Measurements from ENCODE around the gene ZBED2. TPM values are rescaled to one million over a fixed set of nuclear protein-coding genes. Genes with fewer than 3 reads are reported as not detected.
A peak's percentile ranks its signal among the peaks of the same experiment; 100 is the strongest.

Gene ZBED2
- total RNA-seq, 2 donors from 2014 or later: 5.7 to 70.2 TPM

- peaks cover 47% of the 10 kb centered on the region for H3K36me3 Mint-ChIP-seq
- H3K27ac Mint-ChIP-seq: peak overlapping the region; percentile 82 to 88
- H3K4me3 Mint-ChIP-seq: peak overlapping the region; percentile 82
- H3K27me3 Mint-ChIP-seq: no peaks in the 10 kb centered on the region
- H3K9me3 Mint-ChIP-seq: no peaks in the 10 kb centered on the region
- ATAC-seq (peak in 1 of 2 donors; percentile 15), DNase-seq (ENCODE audit: low spot score) (no peak)
- peaks cover 26 to 60% of the 10 kb centered on the region in 2 donors for H3K4me1 Mint-ChIP-seq (ENCODE audit: low read depth in 2 of 2)
These were observed 365 bp downstream of the ZBED2 start for GRCh38 chr3:111594781-111595180.

- peak overlapping the region; percentile 82 for H3K4me3 Mint-ChIP-seq
- ATAC-seq (no peak), DNase-seq (ENCODE audit: low spot score) (no peak)
- H3K9me3 Mint-ChIP-seq: no peaks in the 10 kb centered on the region
- peaks cover 23 to 58% of the 10 kb centered on the region in 2 donors for H3K4me1 Mint-ChIP-seq (ENCODE audit: low read depth in 2 of 2)
- H3K27me3 Mint-ChIP-seq: no peaks in the 10 kb centered on the region
- H3K36me3 Mint-ChIP-seq: peaks cover 50% of the 10 kb centered on the region
- peak overlapping the region; percentile 82 to 88 for H3K27ac Mint-ChIP-seq
These were observed 941 bp downstream of the ZBED2 start for GRCh38 chr3:111594205-111594604.

GRCh38 chr3:111593666-111594065 is 1.5 kb downstream of the ZBED2 start:
- Mint-ChIP-seq H3K27me3 (no peaks in the 10 kb centered on the region), H3K4me3 (peak overlapping the region; percentile 82), H3K27ac (peak overlapping the region; percentile 82 to 88), H3K9me3 (no peaks in the 10 kb centered on the region), H3K36me3 (peaks cover 51% of the 10 kb centered on the region), H3K4me1 (ENCODE audit: low read depth in 2 of 2) (peaks cover 23 to 58% of the 10 kb centered on the region in 2 donors)
- DNase-seq (ENCODE audit: low spot score) (no peak), ATAC-seq (no peak)

- Mint-ChIP-seq H3K4me3 (peak overlapping the region; percentile 82), H3K27me3 (no peaks in the 10 kb centered on the region), H3K4me1 (ENCODE audit: low read depth in 2 of 2) (peaks cover 27 to 62% of the 10 kb centered on the region in 2 donors), H3K36me3 (peaks cover 52% of the 10 kb centered on the region), H3K27ac (peak overlapping the region; percentile 82 to 88), H3K9me3 (no peaks in the 10 kb centered on the region)
- DNase-seq (ENCODE audit: low spot score) (no peak), ATAC-seq (no peak)
These were observed 2.2 kb downstream of the ZBED2 start for GRCh38 chr3:111592936-111593335.

- peaks cover 26 to 57% of the 10 kb centered on the region in 2 donors for H3K4me1 Mint-ChIP-seq (ENCODE audit: low read depth in 2 of 2)
- no peaks in the 10 kb centered on the region for H3K27me3 Mint-ChIP-seq
- ATAC-seq (no peak), DNase-seq (ENCODE audit: low spot score) (no peak)
- H3K36me3 Mint-ChIP-seq: peaks cover 48% of the 10 kb centered on the region
- peak overlapping the region; percentile 82 to 88 for H3K27ac Mint-ChIP-seq
- H3K4me3 Mint-ChIP-seq: peak overlapping the region; percentile 82
- H3K9me3 Mint-ChIP-seq: no peaks in the 10 kb centered on the region
These were observed 3.0 kb downstream of the ZBED2 start for GRCh38 chr3:111592143-111592542.

- DNase-seq (ENCODE audit: low spot score): no peak
- peak overlapping the region; percentile 82 for H3K4me3 Mint-ChIP-seq
- H3K27me3 Mint-ChIP-seq: no peaks in the 10 kb centered on the region
- H3K4me1 Mint-ChIP-seq (ENCODE audit: low read depth in 2 of 2): peaks cover 30 to 58% of the 10 kb centered on the region in 2 donors
- H3K27ac Mint-ChIP-seq: peak overlapping the region in 1 of 2 donors; percentile 88
- ATAC-seq: no peak
- H3K9me3 Mint-ChIP-seq: no peaks in the 10 kb centered on the region
- H3K36me3 Mint-ChIP-seq: peaks cover 53% of the 10 kb centered on the region
These were observed 3.6 kb downstream of the ZBED2 start for GRCh38 chr3:111591555-111591954.

GRCh38 chr3:111590143-111590491 is 5.0 kb downstream of the ZBED2 start:
- H3K4me3 Mint-ChIP-seq: no peak overlapping the region
- H3K9me3 Mint-ChIP-seq: no peaks in the 10 kb centered on the region
- no peak for DNase-seq (ENCODE audit: low spot score)
- peaks cover 50% of the 10 kb centered on the region for H3K36me3 Mint-ChIP-seq
- peaks cover 26 to 48% of the 10 kb centered on the region in 2 donors for H3K4me1 Mint-ChIP-seq (ENCODE audit: low read depth in 2 of 2)
- H3K27ac Mint-ChIP-seq: peak overlapping the region in 1 of 2 donors; percentile 37
- no peaks in the 10 kb centered on the region for H3K27me3 Mint-ChIP-seq
- ATAC-seq: no peak

GRCh38 chr3:111589303-111590142 is 5.6 kb downstream of the ZBED2 start:
- H3K4me3 Mint-ChIP-seq: no peak overlapping the region
- peaks cover 28 to 42% of the 10 kb centered on the region in 2 donors for H3K4me1 Mint-ChIP-seq (ENCODE audit: low read depth in 2 of 2)
- H3K36me3 Mint-ChIP-seq: peaks cover 54% of the 10 kb centered on the region
- DNase-seq (ENCODE audit: low spot score) (no peak), ATAC-seq (no peak)
- H3K27me3 Mint-ChIP-seq: no peaks in the 10 kb centered on the region
- H3K27ac Mint-ChIP-seq: peak overlapping the region; percentile 37 to 53
- no peaks in the 10 kb centered on the region for H3K9me3 Mint-ChIP-seq

- DNase-seq (ENCODE audit: low spot score): no peak
- no peak for ATAC-seq
- Mint-ChIP-seq H3K27ac (peak overlapping the region; percentile 51 to 58), H3K27me3 (no peaks in the 10 kb centered on the region), H3K9me3 (no peaks in the 10 kb centered on the region), H3K4me1 (ENCODE audit: low read depth in 2 of 2) (peaks cover 25 to 38% of the 10 kb centered on the region in 2 donors), H3K4me3 (no peak overlapping the region), H3K36me3 (peaks cover 54% of the 10 kb centered on the region)
These were observed 6.6 kb downstream of the ZBED2 start for GRCh38 chr3:111588527-111588926.

- no peak overlapping the region for H3K27ac Mint-ChIP-seq
- no peaks in the 10 kb centered on the region for H3K27me3 Mint-ChIP-seq
- ATAC-seq (no peak), DNase-seq (ENCODE audit: low spot score) (no peak)
- peaks cover 72% of the 10 kb centered on the region for H3K36me3 Mint-ChIP-seq
- no peak overlapping the region for H3K4me3 Mint-ChIP-seq
- no peaks in the 10 kb centered on the region for H3K9me3 Mint-ChIP-seq
- peaks cover 40 to 47% of the 10 kb centered on the region in 2 donors for H3K4me1 Mint-ChIP-seq (ENCODE audit: low read depth in 2 of 2)
These were observed 9.9 kb downstream of the ZBED2 start for GRCh38 chr3:111585217-111585616.

GRCh38 chr3:111584744-111585143 is 10.4 kb downstream of the ZBED2 start:
- Mint-ChIP-seq H3K4me1 (ENCODE audit: low read depth in 2 of 2) (peaks cover 45 to 47% of the 10 kb centered on the region in 2 donors), H3K36me3 (peaks cover 71% of the 10 kb centered on the region), H3K27me3 (no peaks in the 10 kb centered on the region), H3K9me3 (no peaks in the 10 kb centered on the region), H3K4me3 (no peak overlapping the region), H3K27ac (no peak overlapping the region)
- DNase-seq (ENCODE audit: low spot score): no peak
- no peak for ATAC-seq

GRCh38 chr3:111582120-111582474 is 13.0 kb downstream of the ZBED2 start:
- DNase-seq (ENCODE audit: low spot score) (no peak), ATAC-seq (no peak)
- Mint-ChIP-seq H3K27ac (peak overlapping the region in 1 of 2 donors; percentile 62), H3K27me3 (no peaks in the 10 kb centered on the region), H3K4me1 (ENCODE audit: low read depth in 2 of 2) (peaks cover 57% of the 10 kb centered on the region in 2 donors), H3K9me3 (no peaks in the 10 kb centered on the region), H3K4me3 (no peak overlapping the region), H3K36me3 (peaks cover 67% of the 10 kb centered on the region)

- ATAC-seq (no peak), DNase-seq (ENCODE audit: low spot score) (no peak)
- peaks cover 67% of the 10 kb centered on the region for H3K36me3 Mint-ChIP-seq
- H3K27ac Mint-ChIP-seq: peak overlapping the region; percentile 9 to 62
- H3K4me3 Mint-ChIP-seq: no peak overlapping the region
- peaks cover 58% of the 10 kb centered on the region in 2 donors for H3K4me1 Mint-ChIP-seq (ENCODE audit: low read depth in 2 of 2)
- H3K27me3 Mint-ChIP-seq: no peaks in the 10 kb centered on the region
- H3K9me3 Mint-ChIP-seq: no peaks in the 10 kb centered on the region
These were observed 13.6 kb downstream of the ZBED2 start for GRCh38 chr3:111581403-111582119.

- no peak for ATAC-seq
- peaks cover 56% of the 10 kb centered on the region for H3K36me3 Mint-ChIP-seq
- H3K4me1 Mint-ChIP-seq (ENCODE audit: low read depth in 2 of 2): peaks cover 54 to 55% of the 10 kb centered on the region in 2 donors
- H3K9me3 Mint-ChIP-seq: no peaks in the 10 kb centered on the region
- peak overlapping the region; percentile 62 to 64 for H3K27ac Mint-ChIP-seq
- no peak overlapping the region for H3K4me3 Mint-ChIP-seq
- H3K27me3 Mint-ChIP-seq: no peaks in the 10 kb centered on the region
- DNase-seq (ENCODE audit: low spot score): no peak
These were observed 15.7 kb downstream of the ZBED2 start for GRCh38 chr3:111579495-111579894.

Measured in natural killer cell treated with Interleukin-12 subunit alpha and Interleukin-12 subunit beta and Interleukin-15 and Interleukin-18, amount 100 ng/mL, for 72 hours (primary cell).